ENCODE measurements around the gene SFXN5.

The SFXN5 gene

GRCh38 chr2:73033766-73034381, 37.6 kb downstream of the SFXN5 start:
- no peak for DNase-seq (ENCODE audit: extremely low read depth, low read depth)
- TF ChIP-seq CTCF (IDR thresholded peaks at IDR 0.05; ENCODE audit: low read depth, low read length): no peak

GRCh38 chr2:73033142-73033765, 38.3 kb downstream of the SFXN5 start:
- DNase-seq (ENCODE audit: extremely low read depth, low read depth): no peak
- no peak for TF ChIP-seq CTCF (IDR thresholded peaks at IDR 0.05; ENCODE audit: low read depth, low read length)

- TF ChIP-seq CTCF (IDR thresholded peaks at IDR 0.05; ENCODE audit: low read depth, low read length): no peak
- no peak for DNase-seq (ENCODE audit: extremely low read depth, low read depth)
Observed at GRCh38 chr2:73032702-73033097, 38.8 kb downstream of the SFXN5 start.

- no peak for TF ChIP-seq CTCF (IDR thresholded peaks at IDR 0.05; ENCODE audit: low read depth, low read length)
- DNase-seq (ENCODE audit: extremely low read depth, low read depth): no peak
Observed at GRCh38 chr2:73031725-73032701, 39.5 kb downstream of the SFXN5 start.

GRCh38 chr2:73031095-73031678, 40.3 kb downstream of the SFXN5 start:
- no peak for TF ChIP-seq CTCF (IDR thresholded peaks at IDR 0.05; ENCODE audit: low read depth, low read length)

GRCh38 chr2:73028841-73029240, 42.7 kb downstream of the SFXN5 start:
- no peak for DNase-seq (ENCODE audit: extremely low read depth, low read depth)
- TF ChIP-seq CTCF (IDR thresholded peaks at IDR 0.05; ENCODE audit: low read depth, low read length): no peak

More at GRCh38 chr2:73031095-73031678, 40.3 kb downstream of the SFXN5 start:
- no peak for DNase-seq (ENCODE audit: extremely low read depth, low read depth)

Data from AG09319 (cell line).